GM21423 (cell line): ENCODE measurements around the gene PIK3R4.

Experiments used
- ATAC-seq: cut with Tn5 transposase; IDR thresholded peaks from one replicate; pipeline ENCODE4 v1.9.1; 2021; ENCODE audit warnings: mild to moderate bottlenecking, moderate library complexity; ENCODE audit not compliant: unreplicated experiment

Gene PIK3R4

GRCh38 chr3:130741946-130742610 lies 4.6 kb downstream of the PIK3R4 start:
- no peak for ATAC-seq

GRCh38 chr3:130739848-130740247 lies 6.8 kb downstream of the PIK3R4 start:
- no peak for ATAC-seq

GRCh38 chr3:130738241-130738640 lies 8.4 kb downstream of the PIK3R4 start:
- no peak for ATAC-seq

- no peak for ATAC-seq
These were observed 9.0 kb downstream of the PIK3R4 start for GRCh38 chr3:130737622-130738021.

GRCh38 chr3:130733236-130733875 lies 13.3 kb downstream of the PIK3R4 start:
- no peak for ATAC-seq

- ATAC-seq: no peak
These were observed 14.1 kb downstream of the PIK3R4 start for GRCh38 chr3:130732501-130732900.

- ATAC-seq: no peak
These were observed 14.8 kb downstream of the PIK3R4 start for GRCh38 chr3:130731817-130732216.

GRCh38 chr3:130729154-130729553 lies 17.5 kb downstream of the PIK3R4 start:
- no peak for ATAC-seq

- ATAC-seq: no peak
These were observed 18.6 kb downstream of the PIK3R4 start for GRCh38 chr3:130728037-130728436.

GRCh38 chr3:130725746-130726145 lies 20.9 kb downstream of the PIK3R4 start:
- ATAC-seq: no peak

GRCh38 chr3:130715616-130716015 lies 31.0 kb downstream of the PIK3R4 start:
- no peak for ATAC-seq

GRCh38 chr3:130712718-130713423 lies 33.8 kb downstream of the PIK3R4 start:
- ATAC-seq: no peak

- ATAC-seq: no peak
These were observed 34.9 kb downstream of the PIK3R4 start for GRCh38 chr3:130711565-130712324.

GRCh38 chr3:130709671-130710070 lies 37.0 kb downstream of the PIK3R4 start:
- ATAC-seq: no peak

GRCh38 chr3:130707902-130708601 lies 38.6 kb downstream of the PIK3R4 start:
- ATAC-seq: no peak

- no peak for ATAC-seq
These were observed 41.1 kb downstream of the PIK3R4 start for GRCh38 chr3:130705501-130705900.

- ATAC-seq: no peak
These were observed 43.6 kb downstream of the PIK3R4 start for GRCh38 chr3:130702985-130703384.

GRCh38 chr3:130700541-130700940 lies 46.1 kb downstream of the PIK3R4 start:
- no peak for ATAC-seq

- ATAC-seq: no peak
These were observed 46.9 kb downstream of the PIK3R4 start for GRCh38 chr3:130699765-130700164.

GRCh38 chr3:130693314-130693713 lies 53.3 kb downstream of the PIK3R4 start:
- no peak for ATAC-seq

- no peak for ATAC-seq
These were observed 54.2 kb downstream of the PIK3R4 start for GRCh38 chr3:130692455-130692854.
